Measurements from ENCODE around the gene TMED8. TPM values are rescaled to one million over a fixed set of nuclear protein-coding genes. Genes with fewer than 3 reads are reported as not detected.

The TMED8 gene
- total and polyA plus RNA-seq, 7 donors: 1.5 to 9.2 (median 2.9) TPM

- H3K4me1 ChIP-seq: peaks cover 12% of the 10 kb centered on the region
- no peaks in the 10 kb centered on the region for H3K27me3 ChIP-seq (ENCODE audit: insufficient read depth in 3 of 3, low read length in 2 of 3)
- H3K36me3 ChIP-seq (ENCODE audit: insufficient read depth in 1 of 2, low read depth in 1 of 2): no peaks in the 10 kb centered on the region
- H3K27ac ChIP-seq: no peak overlapping the region
- ATAC-seq (no peak), DNase-seq (no peak)
- TF ChIP-seq, protein P1, sequence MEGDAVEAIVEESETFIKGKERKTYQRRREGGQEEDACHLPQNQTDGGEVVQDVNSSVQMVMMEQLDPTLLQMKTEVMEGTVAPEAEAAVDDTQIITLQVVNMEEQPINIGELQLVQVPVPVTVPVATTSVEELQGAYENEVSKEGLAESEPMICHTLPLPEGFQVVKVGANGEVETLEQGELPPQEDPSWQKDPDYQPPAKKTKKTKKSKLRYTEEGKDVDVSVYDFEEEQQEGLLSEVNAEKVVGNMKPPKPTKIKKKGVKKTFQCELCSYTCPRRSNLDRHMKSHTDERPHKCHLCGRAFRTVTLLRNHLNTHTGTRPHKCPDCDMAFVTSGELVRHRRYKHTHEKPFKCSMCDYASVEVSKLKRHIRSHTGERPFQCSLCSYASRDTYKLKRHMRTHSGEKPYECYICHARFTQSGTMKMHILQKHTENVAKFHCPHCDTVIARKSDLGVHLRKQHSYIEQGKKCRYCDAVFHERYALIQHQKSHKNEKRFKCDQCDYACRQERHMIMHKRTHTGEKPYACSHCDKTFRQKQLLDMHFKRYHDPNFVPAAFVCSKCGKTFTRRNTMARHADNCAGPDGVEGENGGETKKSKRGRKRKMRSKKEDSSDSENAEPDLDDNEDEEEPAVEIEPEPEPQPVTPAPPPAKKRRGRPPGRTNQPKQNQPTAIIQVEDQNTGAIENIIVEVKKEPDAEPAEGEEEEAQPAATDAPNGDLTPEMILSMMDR (IDR thresholded peaks at IDR 0.05): no peak
- WGBS, 3 donors: 90 to 98% (median 92%) methylated on average over 6 of the region's 6 CpGs
- no peak overlapping the region for H3K4me3 ChIP-seq
- intact Hi-C loops (cut with DNase I): loop anchor here in 1 of 2 donors (5.0 kb wide), 1 partner anchor 79 kb away; the partner anchor contains the start of genes AHSA1 and VIPAS39
- H3K9me3 ChIP-seq: no peaks in the 10 kb centered on the region
Observed at GRCh38 chr14:77378701-77379100, 1.8 kb upstream of the TMED8 start.

GRCh38 chr14:77377502-77377844, 579 bp upstream of the TMED8 start:
- intact Hi-C loops (cut with DNase I): loop anchor here in 1 of 2 donors (5.0 kb wide), 1 partner anchor 80 kb away; the partner anchor contains the start of genes AHSA1 and VIPAS39
- TF ChIP-seq, protein P1 (IDR thresholded peaks at IDR 0.05): no peak
- H3K36me3 ChIP-seq (ENCODE audit: insufficient read depth in 1 of 2, low read depth in 1 of 2): no peaks in the 10 kb centered on the region

DNA sequence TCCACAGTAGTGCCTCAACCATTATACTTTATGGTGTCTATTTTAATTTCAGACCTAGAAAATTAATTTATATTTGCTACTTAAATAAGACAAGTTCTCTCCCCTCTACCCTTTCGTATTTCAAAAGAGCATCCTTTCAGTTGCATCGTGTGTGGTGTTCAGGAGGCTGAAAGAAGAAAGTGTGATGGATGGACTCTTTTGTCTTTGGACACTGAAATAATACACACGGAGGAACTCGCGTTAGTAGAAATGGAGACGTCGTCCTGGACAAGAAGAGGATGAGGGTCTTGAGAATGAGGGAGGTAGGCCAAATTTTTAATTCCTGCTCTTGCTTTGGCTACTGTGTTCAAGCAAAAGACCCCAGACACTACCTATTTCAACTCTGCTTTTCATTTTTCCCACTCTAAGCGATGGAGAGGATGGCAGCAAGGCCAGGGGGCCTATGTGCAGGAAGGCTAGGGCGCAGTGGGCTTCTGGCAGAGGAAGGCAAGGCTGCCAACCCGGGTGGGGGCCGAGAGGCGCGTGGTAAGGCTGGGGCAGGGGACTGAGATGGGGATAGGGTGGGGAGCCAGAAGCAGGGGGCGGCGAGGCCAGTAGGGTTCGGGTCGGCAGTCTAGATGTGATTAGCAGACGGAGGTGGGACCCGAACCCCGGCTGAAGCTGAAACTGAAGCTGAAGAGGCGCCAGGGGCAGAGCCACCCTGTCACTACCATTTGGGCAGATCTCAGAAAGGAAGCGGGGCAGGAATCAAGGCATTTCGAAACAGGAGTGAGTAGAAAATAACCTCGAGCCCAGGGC, 722 bp downstream of the TMED8 start:
- peak overlapping the region; percentile 75 for H3K27ac ChIP-seq
- peak; percentile 26 to 64 for DNase-seq
- intact Hi-C loops (cut with DNase I): loop anchor here in 1 of 2 donors (5.0 kb wide), 1 partner anchor 81 kb away; the partner anchor contains the start of genes AHSA1 and VIPAS39
- H3K36me3 ChIP-seq (ENCODE audit: insufficient read depth in 1 of 2, low read depth in 1 of 2): no peaks in the 10 kb centered on the region
- no peaks in the 10 kb centered on the region for H3K9me3 ChIP-seq
- no peaks in the 10 kb centered on the region for H3K27me3 ChIP-seq (ENCODE audit: insufficient read depth in 3 of 3, low read length in 2 of 3)
- peak; percentile 2 to 7 (median 3) for ATAC-seq
- H3K4me3 ChIP-seq: peak overlapping the region; percentile 92
- WGBS, 3 donors: 13 to 15% (median 14%) methylated on average over 24 of the region's 24 CpGs
- H3K4me1 ChIP-seq: peaks cover 12% of the 10 kb centered on the region
- TF ChIP-seq, protein P1 (IDR thresholded peaks at IDR 0.05): no peak

More at GRCh38 chr14:77377502-77377844, 579 bp upstream of the TMED8 start:
- Histone ChIP-seq H3K27me3 (ENCODE audit: insufficient read depth in 3 of 3, low read length in 2 of 3) (no peaks in the 10 kb centered on the region), H3K4me1 (peaks cover 12% of the 10 kb centered on the region), H3K27ac (no peak overlapping the region), H3K4me3 (peak overlapping the region; percentile 92), H3K9me3 (no peaks in the 10 kb centered on the region)
- no peak for ATAC-seq
- DNase-seq: no peak
- 12 to 17% (median 15%) methylated on average over 10 of the region's 10 CpGs for WGBS, 3 donors

GRCh38 chr14:77375164-77375950, 1.5 kb downstream of the TMED8 start:
- intact Hi-C loops (cut with DNase I): loop anchor here in 1 of 2 donors (5.0 kb wide), 1 partner anchor 82 kb away; the partner anchor contains the start of genes AHSA1 and VIPAS39
- no peaks in the 10 kb centered on the region for H3K36me3 ChIP-seq (ENCODE audit: insufficient read depth in 1 of 2, low read depth in 1 of 2)
- peak overlapping the region; percentile 92 for H3K4me3 ChIP-seq

More at GRCh38 chr14:77375164-77375950, 1.5 kb downstream of the TMED8 start:
- WGBS, 3 donors: 81 to 87% (median 85%) methylated on average over 9 of the region's 9 CpGs
- Histone ChIP-seq H3K27me3 (ENCODE audit: insufficient read depth in 3 of 3, low read length in 2 of 3) (no peaks in the 10 kb centered on the region), H3K9me3 (no peaks in the 10 kb centered on the region), H3K27ac (no peak overlapping the region), H3K4me1 (peaks cover 12% of the 10 kb centered on the region)
- no peak for DNase-seq
- ATAC-seq: no peak
- TF ChIP-seq, protein P1 (IDR thresholded peaks at IDR 0.05): no peak
